MM.1S (cell line): ENCODE measurements around the gene SLC13A2.

ENCODE experiments used
- EZH2 ChIP-seq: fragments of 300-600 bp; sonication (generic); optimal IDR thresholded peaks from 2 replicates; pipeline ENCODE3; 2017; ENCODE audit warnings: low read depth, mild to moderate bottlenecking, antibody characterized with exemption, low read length, mixed read lengths
- TF ChIP-seq, protein P1 (sequence below): fragments of 300-600 bp; sonication (generic); IDR thresholded peaks from 2 replicates; pipeline ENCODE4 v1.5.1; 2016; ENCODE audit warnings: antibody characterized with exemption, low read length, mixed read lengths

DNA sequence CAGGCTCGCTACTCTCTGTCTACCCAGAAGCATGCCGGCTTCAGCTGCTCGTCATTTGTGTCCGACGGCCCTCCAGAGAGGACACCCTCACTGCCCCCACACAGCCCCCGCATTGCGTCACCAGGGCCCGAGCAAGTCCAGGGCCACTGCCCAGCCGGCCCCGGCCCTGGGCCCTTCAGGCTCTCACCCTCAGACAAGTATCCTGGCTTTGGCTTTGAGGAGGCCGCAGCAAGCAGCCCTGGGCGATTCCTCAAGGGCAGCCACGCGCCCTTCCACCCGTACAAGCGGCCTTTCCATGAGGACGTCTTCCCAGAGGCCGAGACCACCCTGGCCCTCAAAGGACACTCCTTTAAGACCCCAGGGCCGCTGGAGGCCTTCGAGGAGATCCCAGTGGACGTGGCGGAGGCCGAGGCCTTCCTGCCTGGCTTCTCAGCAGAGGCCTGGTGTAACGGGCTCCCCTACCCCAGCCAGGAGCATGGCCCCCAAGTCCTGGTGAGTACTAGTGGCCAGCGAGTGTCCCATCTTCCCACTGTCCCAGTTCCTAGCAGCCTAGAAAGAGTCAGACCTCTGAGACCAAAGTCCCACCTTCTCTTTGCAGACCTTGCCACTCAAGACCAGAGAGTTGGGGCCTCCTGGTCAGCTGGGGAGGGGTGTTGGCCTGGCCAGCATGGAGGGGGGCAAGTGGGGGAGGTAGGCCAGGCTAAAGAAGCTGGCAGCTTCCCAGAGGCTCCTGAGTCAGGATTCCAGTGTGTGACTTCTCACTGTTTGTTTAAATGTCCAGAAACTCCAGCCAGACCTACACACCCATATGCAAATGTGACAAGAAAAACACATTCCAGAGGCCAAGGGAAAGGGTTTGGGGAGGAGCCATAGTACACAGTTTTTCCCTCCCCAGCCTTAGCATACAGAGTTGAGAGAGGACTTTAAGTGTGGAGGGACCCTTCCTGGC, 51.3 kb downstream of the SLC13A2 start:
- TF ChIP-seq, protein P1, sequence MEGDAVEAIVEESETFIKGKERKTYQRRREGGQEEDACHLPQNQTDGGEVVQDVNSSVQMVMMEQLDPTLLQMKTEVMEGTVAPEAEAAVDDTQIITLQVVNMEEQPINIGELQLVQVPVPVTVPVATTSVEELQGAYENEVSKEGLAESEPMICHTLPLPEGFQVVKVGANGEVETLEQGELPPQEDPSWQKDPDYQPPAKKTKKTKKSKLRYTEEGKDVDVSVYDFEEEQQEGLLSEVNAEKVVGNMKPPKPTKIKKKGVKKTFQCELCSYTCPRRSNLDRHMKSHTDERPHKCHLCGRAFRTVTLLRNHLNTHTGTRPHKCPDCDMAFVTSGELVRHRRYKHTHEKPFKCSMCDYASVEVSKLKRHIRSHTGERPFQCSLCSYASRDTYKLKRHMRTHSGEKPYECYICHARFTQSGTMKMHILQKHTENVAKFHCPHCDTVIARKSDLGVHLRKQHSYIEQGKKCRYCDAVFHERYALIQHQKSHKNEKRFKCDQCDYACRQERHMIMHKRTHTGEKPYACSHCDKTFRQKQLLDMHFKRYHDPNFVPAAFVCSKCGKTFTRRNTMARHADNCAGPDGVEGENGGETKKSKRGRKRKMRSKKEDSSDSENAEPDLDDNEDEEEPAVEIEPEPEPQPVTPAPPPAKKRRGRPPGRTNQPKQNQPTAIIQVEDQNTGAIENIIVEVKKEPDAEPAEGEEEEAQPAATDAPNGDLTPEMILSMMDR = no peak
- TF ChIP-seq EZH2 = no peak
